Peyer's patch (tissue), 4 donors: ENCODE results near the gene AKAP12.

ENCODE experiments used
- CTCF ChIP-seq, 6 experiments: fragments of 450-650 bp in 4 of 6; fragments of 200-600 bp in 2 of 6; sonication (generic) in 1 of 6; IDR thresholded peaks; one replicate each; pipeline ENCODE4 v1.5.1; 2017 to 2019; ENCODE audit warnings: antibody characterized with exemption in 6 of 6, mild to moderate bottlenecking in 3 of 6, moderate library complexity in 1 of 6
- POLR2A ChIP-seq, 2 donors: fragments of 450-650 bp; IDR thresholded peaks; one replicate each; pipeline ENCODE4 v1.5.1; 2017; ENCODE audit warnings: antibody characterized with exemption in 2 of 2, mild to moderate bottlenecking in 2 of 2, moderate library complexity in 2 of 2

DNA sequence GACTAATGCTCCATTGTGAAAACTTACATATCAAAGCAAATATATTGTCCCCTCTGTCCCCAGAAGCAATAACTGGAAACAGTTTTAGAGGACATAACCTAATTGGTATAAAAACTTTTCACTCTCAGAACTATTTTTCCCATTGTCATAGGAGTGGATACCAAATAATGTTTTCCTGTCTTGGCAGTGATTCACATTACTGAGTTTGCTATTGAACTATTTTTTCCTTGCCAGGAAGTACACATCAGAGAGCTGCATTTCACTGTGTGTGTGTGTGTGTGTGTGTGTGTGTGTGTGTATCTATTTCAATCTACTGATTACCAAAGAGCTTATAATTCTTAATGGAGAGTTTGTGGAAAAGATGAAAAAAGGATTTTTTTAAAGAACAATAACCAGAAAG, 45.4 kb downstream of the AKAP12 start:
- no peak for TF ChIP-seq CTCF (IDR thresholded peaks at IDR 0.05)
- TF ChIP-seq POLR2A (IDR thresholded peaks at IDR 0.05): no peak
